DOHH2 (cell line): Measurements from ENCODE around the gene ALDH1L1.

Experiments
- EZH2phosphoT487 ChIP-seq: fragments of 200-600 bp; sonication (generic); IDR thresholded peaks from 2 replicates; pipeline ENCODE4 v1.6.1; 2017; ENCODE audit warnings: borderline replicate concordance, mild to moderate bottlenecking, antibody characterized with exemption, low read length, moderate library complexity, mixed read lengths
- TF ChIP-seq, protein P1 (sequence below): fragments of 200-600 bp; sonication (generic); IDR thresholded peaks from one replicate; pipeline ENCODE4 v1.5.1; 2014; ENCODE audit warnings: antibody characterized with exemption, mild to moderate bottlenecking, low read depth, low read length; ENCODE audit not compliant: poor library complexity, severe bottlenecking

DNA sequence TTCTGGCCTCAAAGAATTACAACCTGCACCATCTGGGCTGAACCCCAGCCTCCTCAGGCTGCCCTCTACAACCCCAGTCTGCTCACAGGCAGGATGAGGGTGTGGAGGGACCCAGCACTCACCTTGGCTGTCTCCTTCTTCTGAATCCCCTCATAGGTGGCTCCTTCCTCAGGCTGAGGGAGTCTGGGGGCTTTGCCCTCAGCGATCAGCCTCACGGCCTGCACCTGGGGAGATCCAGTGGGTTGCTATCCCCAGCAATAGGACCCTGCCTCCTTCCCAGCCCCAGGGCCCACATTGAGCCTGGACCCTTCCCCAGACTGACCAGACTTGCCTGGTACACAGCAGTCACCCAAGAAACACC lies 25.1 kb downstream of the ALDH1L1 start:
- TF ChIP-seq, protein P1, sequence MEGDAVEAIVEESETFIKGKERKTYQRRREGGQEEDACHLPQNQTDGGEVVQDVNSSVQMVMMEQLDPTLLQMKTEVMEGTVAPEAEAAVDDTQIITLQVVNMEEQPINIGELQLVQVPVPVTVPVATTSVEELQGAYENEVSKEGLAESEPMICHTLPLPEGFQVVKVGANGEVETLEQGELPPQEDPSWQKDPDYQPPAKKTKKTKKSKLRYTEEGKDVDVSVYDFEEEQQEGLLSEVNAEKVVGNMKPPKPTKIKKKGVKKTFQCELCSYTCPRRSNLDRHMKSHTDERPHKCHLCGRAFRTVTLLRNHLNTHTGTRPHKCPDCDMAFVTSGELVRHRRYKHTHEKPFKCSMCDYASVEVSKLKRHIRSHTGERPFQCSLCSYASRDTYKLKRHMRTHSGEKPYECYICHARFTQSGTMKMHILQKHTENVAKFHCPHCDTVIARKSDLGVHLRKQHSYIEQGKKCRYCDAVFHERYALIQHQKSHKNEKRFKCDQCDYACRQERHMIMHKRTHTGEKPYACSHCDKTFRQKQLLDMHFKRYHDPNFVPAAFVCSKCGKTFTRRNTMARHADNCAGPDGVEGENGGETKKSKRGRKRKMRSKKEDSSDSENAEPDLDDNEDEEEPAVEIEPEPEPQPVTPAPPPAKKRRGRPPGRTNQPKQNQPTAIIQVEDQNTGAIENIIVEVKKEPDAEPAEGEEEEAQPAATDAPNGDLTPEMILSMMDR, result no peak
- TF ChIP-seq EZH2phosphoT487, result no peak
